H1 (cell line): ENCODE results near the gene HINT2. TPM values are rescaled to one million over a fixed set of nuclear protein-coding genes. Genes with fewer than 3 reads are reported as not detected.

Source experiments
- CTCF ChIA-PET: fragments of 300-600 bp; sonication (Branson Sonifier 250); formaldehyde crosslinking; loops from one replicate; lab custom pipeline; 2021; ENCODE audit not compliant: partially characterized antibody; lab: Charles Lee
- POLR2A ChIA-PET: fragments of 300-600 bp; sonication (Branson Sonifier 250); formaldehyde crosslinking; loops from one replicate; lab custom pipeline; 2021; ENCODE audit warnings: inconsistent platforms; ENCODE audit not compliant: partially characterized antibody; lab: Charles Lee
- DNase-seq, 2 experiments: peaks; one replicate each; pipeline versions ENCODE4 v3.0.0 to v3.0.0-alpha.2; 2010 to 2022; ENCODE audit warnings: low spot score in 2 of 2, low read depth in 1 of 2, mixed read lengths in 1 of 2
- FAIRE-seq: peaks from 2 replicates; lab custom pipeline; 2011; peaks lifted over from hg19 to GRCh38; lab: Jason Lieb, UNC
- H2AFZ ChIP-seq: 2 replicates; pipeline ENCODE4 v1.8.1; 2012; ENCODE audit warnings: low read length, inconsistent platforms
- H2AK5ac ChIP-seq: 2 replicates; pipeline ENCODE4 v1.6.1; 2013; ENCODE audit warnings: low read depth, low read length
- H2BK120ac ChIP-seq: replicated peaks from 2 replicates; pipeline ENCODE3; 2013; ENCODE audit warnings: low read depth, low read length, inconsistent platforms
- H2BK12ac ChIP-seq: 2 replicates; pipeline ENCODE4 v1.6.1; 2013; ENCODE audit warnings: low read depth, low read length
- H2BK15ac ChIP-seq: 2 replicates; pipeline ENCODE4 v1.6.1; 2013; ENCODE audit warnings: low read length
- H2BK20ac ChIP-seq: 2 replicates; pipeline ENCODE4 v1.6.1; 2013; ENCODE audit warnings: low read length
- H2BK5ac ChIP-seq: 2 replicates; pipeline ENCODE4 v1.6.1; 2013; ENCODE audit warnings: low read depth, low read length
- H3K14ac ChIP-seq: 2 replicates; pipeline ENCODE4 v1.6.1; 2013; ENCODE audit warnings: inconsistent platforms; ENCODE audit not compliant: insufficient read length
- H3K18ac ChIP-seq: 2 replicates; pipeline ENCODE4 v1.6.1; 2013; ENCODE audit warnings: low read length; ENCODE audit errors: extremely low read depth
- H3K23ac ChIP-seq: 2 replicates; pipeline ENCODE4 v1.6.1; 2013; ENCODE audit warnings: inconsistent platforms; ENCODE audit not compliant: insufficient read length
- H3K23me2 ChIP-seq: 2 replicates; pipeline ENCODE4 v1.6.1; 2013; ENCODE audit warnings: low read depth, low read length
- H3K27ac ChIP-seq: 2 replicates; pipeline ENCODE4 v1.6.1; 2011; ENCODE audit warnings: low read depth, low read length, inconsistent platforms
- H3K27me3 ChIP-seq, 4 experiments: replicated peaks in 1 of 4; 1 replicate in 1 of 4; 2 replicates in 3 of 4; pipeline versions ENCODE4 v1.6.1 to v1.8.1; 2011 to 2013; ENCODE audit warnings: low read length in 3 of 4, mild to moderate bottlenecking in 3 of 4, inconsistent platforms in 2 of 4, mixed read lengths in 2 of 4, moderate library complexity in 1 of 4; ENCODE audit not compliant: control insufficient read depth in 3 of 4, insufficient read depth in 3 of 4; ENCODE audit errors: extremely low read depth in 1 of 4
- H3K36me3 ChIP-seq, 4 experiments: 2 replicates each; pipeline versions ENCODE4 v1.6.1 to v1.8.1; 2011 to 2013; ENCODE audit warnings: mild to moderate bottlenecking in 4 of 4, low read length in 3 of 4, moderate library complexity in 2 of 4, control low read depth in 1 of 4, inconsistent platforms in 1 of 4; ENCODE audit not compliant: insufficient read depth in 4 of 4, control insufficient read depth in 2 of 4
- H3K4ac ChIP-seq: replicated peaks from 2 replicates; pipeline ENCODE3; 2013; ENCODE audit warnings: low read length, low read depth, mixed read lengths, inconsistent platforms; ENCODE audit not compliant: insufficient read length
- H3K4me1 ChIP-seq, 4 experiments: replicated peaks in 1 of 4; 1 replicate in 1 of 4; 2 replicates in 3 of 4; pipeline versions ENCODE4 v1.6.1 to v1.8.1; 2011 to 2013; ENCODE audit warnings: low read length in 3 of 4, inconsistent platforms in 2 of 4, mixed read lengths in 1 of 4; ENCODE audit not compliant: insufficient read depth in 4 of 4, control insufficient read depth in 3 of 4
- H3K4me2 ChIP-seq, 2 experiments: 2 replicates each; pipeline versions ENCODE4 v1.6.1 to v1.8.1; 2011 to 2013; ENCODE audit warnings: low read depth in 2 of 2, low read length in 2 of 2, control low read depth in 1 of 2, inconsistent platforms in 1 of 2, mild to moderate bottlenecking in 1 of 2; ENCODE audit not compliant: insufficient read depth in 1 of 2
- H3K4me3 ChIP-seq, 4 experiments: fragments of 200-600, 300-600 bp in 1 of 4; sonication (generic), shearing (Covaris generic), sonication (Bioruptor Twin) in 1 of 4; 2 replicates each; pipeline versions ENCODE4 v1.5.1 to v1.8.1; 2011 to 2016; ENCODE audit warnings: low read length in 4 of 4, low read depth in 3 of 4, control low read depth in 2 of 4, inconsistent platforms in 2 of 4, mild to moderate bottlenecking in 2 of 4, mixed read lengths in 1 of 4, moderate library complexity in 1 of 4; ENCODE audit not compliant: insufficient read depth in 2 of 4; ENCODE audit errors: extremely low read depth in 1 of 4
- H3K56ac ChIP-seq: replicated peaks from 2 replicates; pipeline ENCODE3; 2013; ENCODE audit warnings: low read depth, mild to moderate bottlenecking, mixed read lengths, low read length, inconsistent platforms; ENCODE audit not compliant: insufficient read length
- H3K79me1 ChIP-seq: 2 replicates; pipeline ENCODE4 v1.6.1; 2013; ENCODE audit warnings: low read depth, low read length, control low read depth
- H3K79me2 ChIP-seq, 2 experiments: 2 replicates each; pipeline versions ENCODE4 v1.6.1 to v1.8.1; 2012 to 2013; ENCODE audit warnings: low read length in 2 of 2, mild to moderate bottlenecking in 2 of 2, inconsistent platforms in 1 of 2; ENCODE audit not compliant: insufficient read depth in 2 of 2, control insufficient read depth in 1 of 2
- H3K9ac ChIP-seq, 4 experiments: replicated peaks in 1 of 4; 1 replicate in 1 of 4; 2 replicates in 3 of 4; pipeline versions ENCODE4 v1.6.1 to v1.8.1; 2011 to 2013; ENCODE audit warnings: low read depth in 3 of 4, low read length in 3 of 4, control low read depth in 2 of 4, mild to moderate bottlenecking in 2 of 4, moderate library complexity in 2 of 4, inconsistent platforms in 1 of 4; ENCODE audit errors: extremely low read depth in 1 of 4
- H3K9me3 ChIP-seq, 2 experiments: 2 replicates each; pipeline versions ENCODE4 v1.6.1 to v1.8.1; 2012 to 2013; ENCODE audit warnings: mild to moderate bottlenecking in 2 of 2, moderate library complexity in 2 of 2, control low read depth in 1 of 2, inconsistent platforms in 1 of 2, low read depth in 1 of 2, low read length in 1 of 2, mixed read lengths in 1 of 2; ENCODE audit not compliant: insufficient read depth in 2 of 2
- H4K20me1 ChIP-seq, 2 experiments: replicated peaks in 1 of 2; 2 replicates each; pipeline versions ENCODE3 to v1.8.1; 2011 to 2013; ENCODE audit warnings: inconsistent platforms in 2 of 2, low read length in 2 of 2, mild to moderate bottlenecking in 1 of 2; ENCODE audit not compliant: insufficient read depth in 2 of 2, control insufficient read depth in 1 of 2
- H4K5ac ChIP-seq: 2 replicates; pipeline ENCODE4 v1.6.1; 2013; ENCODE audit warnings: low read length, low read depth, mixed read lengths, inconsistent platforms; ENCODE audit not compliant: insufficient read length
- H4K8ac ChIP-seq: 2 replicates; pipeline ENCODE4 v1.8.0; 2013; ENCODE audit warnings: mild to moderate bottlenecking, moderate library complexity, low read length, inconsistent platforms; ENCODE audit not compliant: insufficient read depth; ENCODE audit errors: extremely low read depth
- H4K91ac ChIP-seq: replicated peaks from 2 replicates; pipeline ENCODE3; 2013; ENCODE audit warnings: low read length, mixed read lengths, inconsistent platforms; ENCODE audit not compliant: insufficient read length
- BCL11A ChIP-seq, 2 experiments: IDR thresholded peaks; one replicate each; pipeline ENCODE4 v1.6.1; 2011; ENCODE audit warnings: low read depth in 2 of 2, low read length in 2 of 2, mild to moderate bottlenecking in 2 of 2
- CTCF ChIP-seq, 3 experiments: IDR thresholded peaks; 1 replicate in 2 of 3; 2 replicates in 1 of 3; pipeline versions ENCODE4 v1.5.1 to v1.6.1; 2011; ENCODE audit warnings: low read length in 3 of 3, mild to moderate bottlenecking in 3 of 3, inconsistent platforms in 2 of 3, low read depth in 1 of 3, moderate library complexity in 1 of 3; ENCODE audit not compliant: insufficient read depth in 1 of 3; ENCODE audit errors: control extremely low read depth in 1 of 3
- NANOG ChIP-seq: IDR thresholded peaks from 2 replicates; pipeline ENCODE4 v1.6.1; 2011; ENCODE audit warnings: low read length, low read depth, mild to moderate bottlenecking, inconsistent platforms; ENCODE audit not compliant: insufficient read depth, poor library complexity, severe bottlenecking
- NRF1 ChIP-seq: IDR thresholded peaks from 2 replicates; pipeline ENCODE4 v1.6.1; 2011; ENCODE audit warnings: mild to moderate bottlenecking, low read depth, low read length, improper control_type of control experiment
- RAD21 ChIP-seq, 2 experiments: IDR thresholded peaks in 1 of 2; conservative IDR thresholded peaks in 1 of 2; 2 replicates each; pipeline ENCODE4 v1.6.1; 2011; ENCODE audit warnings: low read depth in 2 of 2, low read length in 2 of 2, improper control_type of control experiment in 1 of 2, inconsistent platforms in 1 of 2, mild to moderate bottlenecking in 1 of 2, moderate library complexity in 1 of 2
- SAP30 ChIP-seq: fragments of 300-600 bp; sonication (generic); IDR thresholded peaks from 2 replicates; pipeline ENCODE4 v1.7.1; 2012; ENCODE audit warnings: low read length, moderate library complexity, mild to moderate bottlenecking, inconsistent platforms; ENCODE audit not compliant: insufficient read depth, insufficient replicate concordance
- TCF12 ChIP-seq: IDR thresholded peaks from 2 replicates; pipeline ENCODE4 v1.6.1; 2011; ENCODE audit warnings: low read depth, mild to moderate bottlenecking, low read length
- YY1 ChIP-seq: IDR thresholded peaks from 2 replicates; pipeline ENCODE4 v1.6.1; 2011; ENCODE audit warnings: low read depth, mild to moderate bottlenecking, low read length
- WGBS, 2 experiments: shearing (Covaris generic) in 1 of 2; methylation state at CpG; one replicate each; pipeline versions ENCODE4 v1.1.6 to v1.1.7; 2013 to 2015; ENCODE audit warnings: low lambda C conversion rate in 2 of 2, mixed read lengths in 2 of 2, inconsistent platforms in 1 of 2, low coverage in 1 of 2, missing lambda C conversion rate in 1 of 2; ENCODE audit not compliant: insufficient replicate concordance in 2 of 2, insufficient coverage in 1 of 2, insufficient read length in 1 of 2; ENCODE audit errors: extremely low coverage in 1 of 2, missing lambda C conversion rate in 1 of 2; 5-methylcytosine and 5-hydroxymethylcytosine counted together
- polyA plus RNA-seq, 7 experiments: library from polyadenylated mRNA; depleted of rRNA in 3 of 7; stranded (reverse) in 5 of 7; unstranded in 2 of 7; fragments of >200 nt in 5 of 7; fragments of 200-250 nt in 2 of 7; gene quantifications; 1 replicate in 5 of 7; 2 replicates in 1 of 7; 4 replicates in 1 of 7; pipeline versions ENCODE4 v1.2.1 to v1.2.3, GENCODE V29; 2011 to 2013; ENCODE audit warnings: missing spikeins in 2 of 7, mixed read lengths in 2 of 7
- total RNA-seq: library from RNA; stranded (reverse); fragmentation: NEBNext Ultra II Directional; extraction: Animal tissue kit (Norgen Biotek cat#: 25700); gene quantifications from 2 replicates; pipeline ENCODE4 v1.2.1, GENCODE V29; 2021

Gene HINT2
- total and polyA plus RNA-seq, 2 of the 8 experiments (the other 6 are each of a cell fraction or from before 2014, with no cell fraction given) = 32.1 to 51.2 TPM

GRCh38 chr9:35826071-35826701 lies 11.3 kb upstream of the HINT2 start:
- H3K9me3 ChIP-seq = no peaks in the 10 kb centered on the region
- DNase-seq = peak in 1 of 2 experiments; percentile 58
- 68% methylated on average over 4 of the region's 4 CpGs; no CpG with 5 or more reads in 1 of the 2 experiments for WGBS, 2 experiments
- H3K27ac ChIP-seq = no peak overlapping the region
- no peaks in the 10 kb centered on the region for H4K20me1 ChIP-seq
- peak; percentile 85 for FAIRE-seq
- H3K4ac ChIP-seq = no peak overlapping the region
- 0 out of 2 replicates have a peak overlapping the region, but pooled peaks have one; percentile 88 for H2BK15ac ChIP-seq
- H3K79me1 ChIP-seq = no peaks in the 10 kb centered on the region
- no peaks in the 10 kb centered on the region for H3K36me3 ChIP-seq
- H3K4me3 ChIP-seq = no peak overlapping the region
- peak overlapping the region; percentile 73; the same call in 1 of the 2 replicates for H2BK5ac ChIP-seq
- H3K23ac ChIP-seq = no peak overlapping the region
- H3K4me1 ChIP-seq = peaks cover 2 to 18% (median 9%) of the 10 kb centered on the region in 4 experiments; a peak in 6 of 7 replicates
- H3K27me3 ChIP-seq = no peaks in the 10 kb centered on the region
- H3K14ac ChIP-seq = no peak overlapping the region
- H2BK120ac ChIP-seq = peak overlapping the region; percentile 68
- H2BK12ac ChIP-seq = peak overlapping the region; percentile 84; the same call in 1 of the 2 replicates
- H3K56ac ChIP-seq = no peak overlapping the region
- H4K8ac ChIP-seq = no peak overlapping the region
- H3K4me2 ChIP-seq = no peak overlapping the region
- H3K79me2 ChIP-seq = no peaks in the 10 kb centered on the region
- H2AFZ ChIP-seq = peak overlapping the region; percentile 68
- H3K23me2 ChIP-seq = peaks cover 10% of the 10 kb centered on the region
- H4K91ac ChIP-seq = peak overlapping the region; percentile 78
- H3K9ac ChIP-seq = no peak overlapping the region
- H3K18ac ChIP-seq = no peak overlapping the region
- no peak overlapping the region for H2AK5ac ChIP-seq
- ChIA-PET POLR2A (interaction anchor here (0.6 to 1.3 kb wide), 2 partner anchors 12 to 20 kb away, joined by 4 read pairs; partner anchors contain the start of gene HINT2), CTCF (interaction anchor here (0.5 to 10.6 kb wide), 48 partner anchors 8 to 687 kb away, joined by 3 to 172 read pairs (median 4); partner anchors contain the start of genes CREB3, GBA2, HINT2 and HRCT1)
- H4K5ac ChIP-seq = no peak overlapping the region
- 0 out of 2 replicates have a peak overlapping the region, but pooled peaks have one; percentile 24 for H2BK20ac ChIP-seq
- TF ChIP-seq BCL11A (IDR thresholded peaks at IDR 0.05; ENCODE audit: low read depth in 2 of 2, low read length in 2 of 2) = no peak
- TF ChIP-seq YY1 = no peak
- TF ChIP-seq SAP30 = no peak
- peak; percentile 34 to 78 (median 59) for TF ChIP-seq CTCF (IDR thresholded peaks at IDR 0.05; ENCODE audit: control extremely low read depth in 1 of 3, insufficient read depth in 1 of 3, low read depth in 1 of 3, low read length in 3 of 3)
- peak; percentile 62 to 69 for TF ChIP-seq RAD21 (IDR thresholded peaks at IDR 0.05 in 1 of 2, conservative IDR thresholded peaks at IDR 0.05 in 1 of 2; ENCODE audit: low read depth in 2 of 2, low read length in 2 of 2)
- no peak for TF ChIP-seq NANOG
- no peak for TF ChIP-seq NRF1
- TF ChIP-seq TCF12 = no peak
